Uterus (tissue), 2 donors: ENCODE measurements around the gene NEXMIF.

Source experiments
- POLR2A ChIP-seq, 2 donors: fragments of 450-650 bp; IDR thresholded peaks; one replicate each; pipeline ENCODE4 v1.6.1; 2016; ENCODE audit warnings: antibody characterized with exemption in 2 of 2, mild to moderate bottlenecking in 1 of 2, moderate library complexity in 1 of 2
- TF ChIP-seq, protein P1 (sequence below), 4 experiments: fragments of 200-600 bp in 2 of 4; fragments of 450-650 bp in 2 of 4; sonication (generic) in 2 of 4; IDR thresholded peaks; one replicate each; pipeline ENCODE4 v1.5.1; 2016 to 2019; ENCODE audit warnings: antibody characterized with exemption in 4 of 4, mild to moderate bottlenecking in 2 of 4, moderate library complexity in 1 of 4

DNA sequence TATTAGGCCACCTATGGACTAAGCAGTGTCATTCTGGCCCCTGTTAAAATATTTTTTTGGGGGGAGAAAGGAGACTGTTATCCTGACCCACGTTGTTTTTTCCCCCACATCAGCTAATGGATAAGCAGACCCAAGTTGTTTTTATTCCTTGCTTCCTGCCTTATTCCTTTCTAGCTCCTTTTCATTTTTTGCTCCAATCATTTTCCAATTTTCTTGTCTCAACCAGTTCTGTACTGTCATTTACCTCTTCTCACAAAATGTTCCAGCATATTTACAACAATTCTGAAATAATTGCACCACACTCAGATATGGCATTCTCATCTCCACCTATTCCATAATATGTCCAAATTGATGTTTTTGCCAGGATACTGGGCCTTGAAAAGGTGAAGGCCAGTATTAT lies 150.3 kb downstream of the NEXMIF start:
- no peak for TF ChIP-seq POLR2A (IDR thresholded peaks at IDR 0.05)
- TF ChIP-seq, protein P1, sequence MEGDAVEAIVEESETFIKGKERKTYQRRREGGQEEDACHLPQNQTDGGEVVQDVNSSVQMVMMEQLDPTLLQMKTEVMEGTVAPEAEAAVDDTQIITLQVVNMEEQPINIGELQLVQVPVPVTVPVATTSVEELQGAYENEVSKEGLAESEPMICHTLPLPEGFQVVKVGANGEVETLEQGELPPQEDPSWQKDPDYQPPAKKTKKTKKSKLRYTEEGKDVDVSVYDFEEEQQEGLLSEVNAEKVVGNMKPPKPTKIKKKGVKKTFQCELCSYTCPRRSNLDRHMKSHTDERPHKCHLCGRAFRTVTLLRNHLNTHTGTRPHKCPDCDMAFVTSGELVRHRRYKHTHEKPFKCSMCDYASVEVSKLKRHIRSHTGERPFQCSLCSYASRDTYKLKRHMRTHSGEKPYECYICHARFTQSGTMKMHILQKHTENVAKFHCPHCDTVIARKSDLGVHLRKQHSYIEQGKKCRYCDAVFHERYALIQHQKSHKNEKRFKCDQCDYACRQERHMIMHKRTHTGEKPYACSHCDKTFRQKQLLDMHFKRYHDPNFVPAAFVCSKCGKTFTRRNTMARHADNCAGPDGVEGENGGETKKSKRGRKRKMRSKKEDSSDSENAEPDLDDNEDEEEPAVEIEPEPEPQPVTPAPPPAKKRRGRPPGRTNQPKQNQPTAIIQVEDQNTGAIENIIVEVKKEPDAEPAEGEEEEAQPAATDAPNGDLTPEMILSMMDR (IDR thresholded peaks at IDR 0.05) = no peak
